ENCODE measurements around the gene FDCSP. TPM values are rescaled to one million over a fixed set of nuclear protein-coding genes. Genes with fewer than 3 reads are reported as not detected.

FDCSP gene
- total and polyA plus RNA-seq, 9 of the 15 experiments (the other 6 are each of a cell fraction or from before 2014, with no cell fraction given): not detected

DNA sequence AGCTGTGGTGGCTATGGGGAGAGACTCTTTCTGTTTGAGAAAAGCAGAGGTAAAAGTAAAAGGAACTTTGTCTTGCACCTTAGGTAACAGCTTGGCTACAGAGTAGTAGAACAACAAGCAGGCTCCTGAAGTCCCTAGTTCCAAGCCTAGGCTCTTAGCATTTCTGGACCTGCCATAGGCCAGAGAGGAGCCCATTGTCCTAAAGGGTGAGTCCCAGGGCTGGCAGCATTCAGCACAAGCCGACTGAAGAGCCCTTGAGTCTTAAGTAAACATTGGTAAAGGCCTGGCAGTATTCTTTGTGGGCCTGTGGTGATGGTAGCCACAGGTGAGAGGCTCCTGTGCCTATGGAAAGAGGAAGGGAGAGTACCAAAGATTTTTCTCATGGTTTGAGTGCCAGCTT lies 54.6 kb downstream of the FDCSP start:
- CTCF ChIA-PET (ENCODE audit: low intra/inter-chr PET ratio): no interaction called here
- Histone ChIP-seq H3K27ac (ENCODE audit: extremely low read depth, low read depth, low read length) (no peak overlapping the region), H3K4me3 (no peak overlapping the region), H3K9ac (ENCODE audit: insufficient read depth in 1 of 2, low read depth in 2 of 2, low read length in 2 of 2) (no peak overlapping the region), H3K4me2 (ENCODE audit: insufficient read depth, low read length) (no peak overlapping the region), H3K79me2 (ENCODE audit: control insufficient read depth, insufficient read depth, low read length) (no peaks in the 10 kb centered on the region), H2AFZ (ENCODE audit: low read depth, low read length) (no peak overlapping the region), H4K20me1 (replicated peaks; ENCODE audit: control insufficient read depth, insufficient read depth, low read length) (no peaks in the 10 kb centered on the region), H3K36me3 (ENCODE audit: control insufficient read depth, insufficient read depth, low read length) (no peaks in the 10 kb centered on the region), H3K27me3 (ENCODE audit: control insufficient read depth in 2 of 2, insufficient read depth in 2 of 2, low read length in 2 of 2) (no peaks in the 10 kb centered on the region), H3K4me1 (replicated peaks in 1 of 2; ENCODE audit: control insufficient read depth in 2 of 2, insufficient read depth in 2 of 2, low read length in 2 of 2) (no peaks in the 10 kb centered on the region), H3K9me1 (ENCODE audit: control insufficient read depth, insufficient read depth, low read length) (no peaks in the 10 kb centered on the region), H3K9me3 (replicated peaks; ENCODE audit: control insufficient read depth, insufficient read depth, low read depth, low read length) (no peaks in the 10 kb centered on the region)
- POLR2A ChIA-PET: no interaction called here
- no peak for FAIRE-seq
- BruUV-seq (replicated peaks): no TSS peak
- in situ Hi-C loops (cut with MboI) (no loop called here), intact Hi-C loops (cut with micrococcal nuclease) (no loop called here)
- no peak for ATAC-seq
- DNase-seq (ENCODE audit: extremely low read depth in 1 of 4, low spot score in 3 of 4): no peak
- 0% methylated on average over 1 of the region's 1 CpG for WGBS (ENCODE audit: insufficient coverage, low coverage, missing lambda C conversion rate)
- TF ChIP-seq E2F4 (CRISPR knock-in tag; IDR thresholded peaks at IDR 0.05; ENCODE audit: low read depth) (no peak), BCLAF1 (IDR thresholded peaks at IDR 0.05; ENCODE audit: borderline replicate concordance in 1 of 2, control insufficient read depth in 1 of 2, low read depth in 2 of 2, low read length in 1 of 2) (no peak)
- TF ChIP-seq, protein P1, sequence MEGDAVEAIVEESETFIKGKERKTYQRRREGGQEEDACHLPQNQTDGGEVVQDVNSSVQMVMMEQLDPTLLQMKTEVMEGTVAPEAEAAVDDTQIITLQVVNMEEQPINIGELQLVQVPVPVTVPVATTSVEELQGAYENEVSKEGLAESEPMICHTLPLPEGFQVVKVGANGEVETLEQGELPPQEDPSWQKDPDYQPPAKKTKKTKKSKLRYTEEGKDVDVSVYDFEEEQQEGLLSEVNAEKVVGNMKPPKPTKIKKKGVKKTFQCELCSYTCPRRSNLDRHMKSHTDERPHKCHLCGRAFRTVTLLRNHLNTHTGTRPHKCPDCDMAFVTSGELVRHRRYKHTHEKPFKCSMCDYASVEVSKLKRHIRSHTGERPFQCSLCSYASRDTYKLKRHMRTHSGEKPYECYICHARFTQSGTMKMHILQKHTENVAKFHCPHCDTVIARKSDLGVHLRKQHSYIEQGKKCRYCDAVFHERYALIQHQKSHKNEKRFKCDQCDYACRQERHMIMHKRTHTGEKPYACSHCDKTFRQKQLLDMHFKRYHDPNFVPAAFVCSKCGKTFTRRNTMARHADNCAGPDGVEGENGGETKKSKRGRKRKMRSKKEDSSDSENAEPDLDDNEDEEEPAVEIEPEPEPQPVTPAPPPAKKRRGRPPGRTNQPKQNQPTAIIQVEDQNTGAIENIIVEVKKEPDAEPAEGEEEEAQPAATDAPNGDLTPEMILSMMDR (IDR thresholded peaks at IDR 0.05 in 2 of 3, conservative IDR thresholded peaks at IDR 0.05 in 1 of 3; ENCODE audit: insufficient read depth in 2 of 3, low read depth in 1 of 3, low read length in 3 of 3): no peak

Data from K562 (cell line).